ENCODE data around the gene KIF27.
A peak's percentile ranks its signal among the peaks of the same experiment; 100 is the strongest.
"Not testable (repeated sequence)": the region's sequence is repeated elsewhere in the genome, so short reads cannot be mapped to it uniquely, and the experiment has no call there.

Gene KIF27

DNA sequence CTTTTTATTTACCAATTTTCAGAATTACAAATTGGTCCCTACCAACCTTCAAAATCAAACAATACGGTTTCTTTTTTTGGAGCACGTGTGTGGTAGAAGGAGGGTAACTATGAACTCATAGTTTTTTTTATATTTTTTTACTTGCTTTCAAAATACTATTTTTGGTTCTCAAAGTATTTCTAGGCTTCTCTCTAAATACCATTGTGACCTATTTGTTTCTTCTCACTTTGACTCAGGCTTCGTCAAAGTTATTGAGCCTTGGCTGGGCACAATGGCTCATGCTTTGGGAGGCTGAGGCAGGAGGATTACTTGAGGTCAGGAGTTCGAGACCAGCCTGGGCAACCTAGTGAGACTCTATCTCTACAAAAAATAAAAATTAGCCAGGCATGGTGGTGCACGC, 11.6 kb upstream of the KIF27 start:
- DNase-seq: no peak

- peak; percentile 82 for DNase-seq
Measured at GRCh38 chr9:83932011-83932410, 10.8 kb upstream of the KIF27 start.

DNA sequence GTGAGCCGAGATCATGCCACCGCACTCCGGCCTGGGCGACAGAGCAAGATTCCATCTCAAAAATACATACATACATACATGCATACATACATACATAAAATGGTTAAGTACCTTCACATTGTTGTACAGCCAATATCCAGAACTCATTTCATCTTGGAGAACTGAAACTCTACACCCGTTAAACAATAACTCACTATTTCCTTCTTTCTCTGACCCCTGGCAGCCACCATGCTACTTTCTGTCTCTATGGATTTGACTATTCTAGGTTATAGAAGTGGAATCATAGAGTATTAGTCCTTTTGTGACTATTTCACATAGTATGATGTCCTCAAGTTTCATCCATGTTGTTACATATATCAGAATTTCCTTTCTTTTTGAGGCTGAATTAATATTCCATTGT, 9.6 kb upstream of the KIF27 start:
- no peak for DNase-seq

GRCh38 chr9:83927591-83927990, 6.4 kb upstream of the KIF27 start:
- DNase-seq: no peak

- DNase-seq: peak; percentile 51
Measured at GRCh38 chr9:83920469-83920926, 734 bp downstream of the KIF27 start.

DNA sequence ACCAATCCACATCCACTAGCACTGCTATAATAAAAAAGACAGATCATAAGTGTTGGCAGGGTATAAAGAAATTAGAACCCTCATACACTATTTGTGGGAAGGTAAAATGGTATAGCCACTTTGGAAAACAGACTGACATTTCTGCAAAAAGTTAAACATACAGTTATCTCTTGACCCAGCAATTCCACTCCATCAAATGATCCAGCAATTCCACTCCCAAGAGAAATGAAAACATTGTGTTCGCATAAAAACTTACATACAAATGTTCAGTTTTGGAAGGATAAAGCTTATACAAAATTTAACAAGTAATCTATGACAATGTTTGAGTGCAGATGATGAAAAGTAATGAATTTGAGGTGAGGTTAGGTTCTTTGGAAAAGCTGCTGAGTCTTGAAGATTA, 2.1 kb downstream of the KIF27 start:
- DNase-seq: no peak

- DNase-seq: peak; percentile 13
Measured at GRCh38 chr9:83912194-83912593, 9.0 kb downstream of the KIF27 start.

GRCh38 chr9:83906144-83906543, 15.1 kb downstream of the KIF27 start:
- DNase-seq: no peak

GRCh38 chr9:83900615-83901014, 20.6 kb downstream of the KIF27 start:
- not testable (repeated sequence) for DNase-seq

GRCh38 chr9:83894301-83894700, 26.9 kb downstream of the KIF27 start:
- DNase-seq: not testable (repeated sequence)

DNA sequence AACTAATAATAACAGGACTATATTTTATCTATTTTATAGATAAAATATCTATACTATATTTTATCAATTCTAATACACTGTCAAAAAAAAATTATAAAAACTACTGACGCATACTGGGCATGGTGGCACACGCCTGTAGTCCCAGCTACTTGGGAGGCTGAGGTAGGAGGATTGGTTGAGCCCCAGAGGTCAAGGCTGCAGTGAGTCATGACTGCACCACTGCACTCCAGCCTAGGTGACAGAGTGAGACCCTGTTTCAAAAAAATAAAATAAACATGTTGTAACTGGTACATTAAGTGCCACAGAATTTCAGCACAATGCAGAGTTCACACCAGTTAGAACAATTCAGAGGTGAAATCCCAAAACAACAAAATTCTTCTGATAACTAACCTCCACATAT, 34.7 kb downstream of the KIF27 start:
- not testable (repeated sequence) for DNase-seq

GRCh38 chr9:83885559-83886240, 35.5 kb downstream of the KIF27 start:
- not testable (repeated sequence) for DNase-seq

- DNase-seq: not testable (repeated sequence)
Measured at GRCh38 chr9:83881687-83882408, 39.4 kb downstream of the KIF27 start.

DNA sequence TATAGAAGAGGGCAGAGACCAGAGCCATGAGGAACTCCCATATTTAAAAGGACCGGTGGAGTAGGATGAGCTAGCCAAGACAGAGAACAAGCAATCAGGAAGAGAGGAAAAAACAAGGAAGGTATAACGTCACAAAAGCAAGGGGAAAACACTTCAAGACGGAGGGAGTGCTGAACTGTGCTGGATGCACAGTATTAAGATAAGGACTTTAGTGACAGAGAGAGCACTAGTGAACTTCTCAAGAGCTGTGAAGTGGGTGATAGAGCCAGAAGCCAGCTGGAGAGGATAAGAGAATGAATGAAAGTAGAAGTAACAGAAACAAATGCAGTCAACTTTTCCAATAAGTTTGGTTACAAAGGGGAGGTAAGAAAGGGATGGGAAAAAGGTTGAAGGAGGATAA, 45.7 kb downstream of the KIF27 start:
- DNase-seq: not testable (repeated sequence)

GRCh38 chr9:83849895-83850294, 71.3 kb downstream of the KIF27 start:
- DNase-seq: not testable (repeated sequence)

DNA sequence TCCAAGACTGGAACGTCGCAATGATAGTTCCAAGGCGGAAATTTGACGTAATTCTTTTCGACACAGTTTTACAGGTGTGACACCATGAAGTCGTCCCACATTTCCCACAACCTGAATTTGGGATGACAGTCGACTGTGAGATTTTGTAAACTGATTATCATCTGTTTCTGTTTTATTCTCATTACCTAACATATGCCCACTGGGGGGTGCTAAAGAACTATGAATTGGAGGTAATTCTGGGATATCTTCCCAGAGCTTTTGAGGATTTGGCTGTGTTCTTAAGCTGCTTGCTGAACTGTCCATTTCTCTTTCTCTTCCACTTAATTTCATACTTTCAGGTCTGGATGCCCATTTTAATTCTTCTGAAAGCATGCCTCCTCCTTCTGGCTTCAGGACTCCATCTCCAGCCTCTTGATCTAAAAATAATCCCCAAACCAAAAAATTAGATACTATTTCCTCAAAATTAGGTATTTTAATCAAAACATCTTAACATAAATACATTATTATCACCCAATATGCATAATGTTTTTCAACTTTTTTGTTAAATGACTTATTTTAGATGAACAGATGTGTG, 84.1 kb downstream of the KIF27 start:
- not testable (repeated sequence) for DNase-seq

- DNase-seq: not testable (repeated sequence)
Measured at GRCh38 chr9:83830426-83831071, 90.7 kb downstream of the KIF27 start.

- DNase-seq: not testable (repeated sequence)
Measured at GRCh38 chr9:83824986-83825623, 96.1 kb downstream of the KIF27 start.

- peak; percentile 51 for DNase-seq
Measured at GRCh38 chr9:83817356-83818278, 103.6 kb downstream of the KIF27 start, which contains the start of gene GKAP1. Gene GKAP1 (minus strand): TSS chr9:83817769. CDS start chr9:83806517, 11,252 bp downstream.

DNA sequence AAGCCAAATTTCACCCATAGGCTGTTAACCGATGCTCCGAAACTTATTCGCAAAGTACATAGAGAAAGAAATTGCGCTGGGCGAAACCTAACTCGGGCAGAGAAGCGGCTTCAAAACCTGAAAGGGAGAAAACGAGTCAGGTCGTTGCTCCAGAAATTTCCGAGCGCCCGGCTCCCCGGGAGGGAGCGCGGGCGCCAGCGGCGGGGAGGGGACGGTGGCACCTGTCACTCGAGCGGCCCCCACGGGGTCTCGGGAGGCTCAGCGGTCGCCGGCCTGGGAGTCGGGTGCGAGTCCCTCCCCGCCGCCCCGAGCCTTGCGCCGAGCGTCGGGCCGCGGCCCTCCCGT, 104.2 kb downstream of the KIF27 start:
- DNase-seq: not testable (repeated sequence)

GRCh38 chr9:83815120-83815519, 106.1 kb downstream of the KIF27 start:
- not testable (repeated sequence) for DNase-seq

- DNase-seq: not testable (repeated sequence)
Measured at GRCh38 chr9:83809213-83809612, 112.0 kb downstream of the KIF27 start.

Data from GF-D8 (cell line).